ENCODE measurements around the gene FBXL13.
A peak's percentile ranks its signal among the peaks of the same experiment; 100 is the strongest.
"Not testable (repeated sequence)": the region's sequence is repeated elsewhere in the genome, so short reads cannot be mapped to it uniquely, and the experiment has no call there.

Gene FBXL13

GRCh38 chr7:102931757-102932156, 142.8 kb downstream of the FBXL13 start:
- no peak for DNase-seq

GRCh38 chr7:102927312-102927933, 147.2 kb downstream of the FBXL13 start:
- DNase-seq = no peak

- no peak for DNase-seq
These were observed 147.8 kb downstream of the FBXL13 start for GRCh38 chr7:102926783-102927140.

GRCh38 chr7:102925976-102926782, 148.4 kb downstream of the FBXL13 start:
- no peak for DNase-seq

GRCh38 chr7:102918845-102919244, 155.8 kb downstream of the FBXL13 start:
- DNase-seq = no peak

- no peak for DNase-seq
These were observed 156.9 kb downstream of the FBXL13 start for GRCh38 chr7:102917436-102918353.

- DNase-seq = no peak
These were observed 157.7 kb downstream of the FBXL13 start for GRCh38 chr7:102916881-102917280.

GRCh38 chr7:102916426-102916825, 158.2 kb downstream of the FBXL13 start:
- DNase-seq = no peak

GRCh38 chr7:102914585-102914984, 160.0 kb downstream of the FBXL13 start:
- no peak for DNase-seq

GRCh38 chr7:102913826-102914225, 160.8 kb downstream of the FBXL13 start:
- DNase-seq = no peak

GRCh38 chr7:102912742-102913141, 161.9 kb downstream of the FBXL13 start, which contains the start of gene LRRC17:
Gene LRRC17 (plus strand): TSS chr7:102913000. CDS start chr7:102933914, 20,914 bp downstream.
- peak in 2 of 3 experiments; percentile 55 to 72 for DNase-seq

GRCh38 chr7:102908676-102909075, 165.9 kb downstream of the FBXL13 start:
- no peak for DNase-seq

GRCh38 chr7:102903576-102903975, 171.0 kb downstream of the FBXL13 start:
- DNase-seq = not testable (repeated sequence)

GRCh38 chr7:102902052-102902451, 172.5 kb downstream of the FBXL13 start:
- DNase-seq = not testable (repeated sequence)

- no peak for DNase-seq
These were observed 176.1 kb downstream of the FBXL13 start for GRCh38 chr7:102898532-102898859.

- peak in 1 of 3 experiments; percentile 39 for DNase-seq
These were observed 176.6 kb downstream of the FBXL13 start for GRCh38 chr7:102897856-102898531.

GRCh38 chr7:102897211-102897631, 177.4 kb downstream of the FBXL13 start:
- DNase-seq = peak in 1 of 3 experiments; percentile 51

- no peak for DNase-seq
These were observed 178.0 kb downstream of the FBXL13 start for GRCh38 chr7:102896585-102896984.

GRCh38 chr7:102895602-102896001, 179.0 kb downstream of the FBXL13 start:
- DNase-seq = no peak

GRCh38 chr7:102892631-102893278, 181.8 kb downstream of the FBXL13 start:
- no peak for DNase-seq

- no peak for DNase-seq
These were observed 182.8 kb downstream of the FBXL13 start for GRCh38 chr7:102891693-102892261.
